ENCODE results near the gene COQ3. TPM values are rescaled to one million over a fixed set of nuclear protein-coding genes. Genes with fewer than 3 reads are reported as not detected.

The COQ3 gene
- total and polyA plus RNA-seq, 8 donors = 1.1 to 10.8 (median 3.7) TPM

DNA sequence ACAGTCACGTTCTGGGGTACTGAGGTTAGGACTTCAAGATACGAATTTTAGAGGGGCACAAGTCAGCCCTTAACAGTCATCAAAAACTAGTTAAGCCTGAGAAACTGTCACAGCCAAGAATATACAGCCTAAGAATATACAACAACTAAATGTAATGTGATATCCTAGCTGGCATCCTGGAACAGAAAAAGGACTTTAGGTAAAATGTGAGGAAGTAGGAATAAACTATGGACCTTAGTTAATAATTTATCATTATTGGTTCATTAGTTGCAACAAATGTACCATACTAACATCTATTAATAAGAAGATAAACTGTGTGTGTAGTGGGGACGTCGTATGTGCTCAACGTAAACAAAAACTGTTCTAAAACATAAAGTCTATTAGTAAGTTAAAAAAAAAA lies 30.0 kb upstream of the COQ3 start:
- WGBS, 2 donors = 23 to 24% methylated on average over 5 of the region's 5 CpGs
- peaks cover 20 to 44% (median 33%) of the 10 kb centered on the region in 3 donors for H3K4me1 ChIP-seq

DNA sequence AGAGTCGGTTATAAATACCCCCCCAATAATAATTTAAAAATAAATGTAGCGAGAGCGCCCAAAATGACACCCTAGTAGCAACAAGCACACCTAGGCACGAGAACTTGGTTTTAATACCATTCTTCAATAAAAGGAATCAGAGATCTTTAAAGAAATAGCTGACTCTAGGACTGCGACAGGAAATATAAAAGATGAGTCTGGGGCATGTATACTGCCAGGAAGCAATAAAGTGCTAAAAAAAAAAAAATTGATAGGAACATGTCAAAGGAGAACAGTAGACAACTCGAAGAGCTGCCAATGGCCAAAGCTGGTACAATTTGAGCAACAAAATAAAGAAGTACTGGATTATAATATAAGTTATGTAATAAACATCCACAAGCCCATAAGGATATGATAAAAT lies 28.9 kb upstream of the COQ3 start:
- no peaks in the 10 kb centered on the region for H3K36me3 ChIP-seq
- WGBS, 2 donors = 89 to 90% methylated on average over 6 of the region's 6 CpGs
- no peak for ATAC-seq
- no peak for DNase-seq
- H3K4me1 ChIP-seq = peaks cover 20 to 47% (median 33%) of the 10 kb centered on the region in 3 donors
- intact Hi-C loops (cut with DNase I) = no loop called here
- no peak overlapping the region for H3K27ac ChIP-seq
- no peaks in the 10 kb centered on the region for H3K9me3 ChIP-seq
- H3K27me3 ChIP-seq = no peaks in the 10 kb centered on the region
- H3K4me3 ChIP-seq = peak overlapping the region in 1 of 4 donors; percentile 63
- TF ChIP-seq CTCF (IDR thresholded peaks at IDR 0.05) = no peak
- no peak for FAIRE-seq

More for the DNA sequence above, 30.0 kb upstream of the COQ3 start:
- ATAC-seq (no peak), DNase-seq (no peak), FAIRE-seq (no peak)
- intact Hi-C loops (cut with DNase I) = no loop called here
- Histone ChIP-seq H3K27ac (no peak overlapping the region), H3K4me3 (peak overlapping the region; percentile 45 to 64 (median 54)), H3K27me3 (no peaks in the 10 kb centered on the region), H3K9me3 (no peaks in the 10 kb centered on the region), H3K36me3 (no peaks in the 10 kb centered on the region)
- no peak for TF ChIP-seq CTCF (IDR thresholded peaks at IDR 0.05)

- 82 to 88% methylated on average over 9 of the region's 9 CpGs for WGBS, 2 donors
- no peak overlapping the region for H3K27ac ChIP-seq
- H3K4me3 ChIP-seq = no peak overlapping the region
- FAIRE-seq (no peak), DNase-seq (no peak), ATAC-seq (no peak)
- no peaks in the 10 kb centered on the region for H3K36me3 ChIP-seq
- no peaks in the 10 kb centered on the region for H3K9me3 ChIP-seq
- no peaks in the 10 kb centered on the region for H3K27me3 ChIP-seq
- intact Hi-C loops (cut with DNase I) = no loop called here
- peaks cover 9 to 30% (median 17%) of the 10 kb centered on the region in 3 donors for H3K4me1 ChIP-seq
- TF ChIP-seq CTCF (IDR thresholded peaks at IDR 0.05) = no peak
Observed at GRCh38 chr6:99416892-99417767, 23.1 kb upstream of the COQ3 start.

DNA sequence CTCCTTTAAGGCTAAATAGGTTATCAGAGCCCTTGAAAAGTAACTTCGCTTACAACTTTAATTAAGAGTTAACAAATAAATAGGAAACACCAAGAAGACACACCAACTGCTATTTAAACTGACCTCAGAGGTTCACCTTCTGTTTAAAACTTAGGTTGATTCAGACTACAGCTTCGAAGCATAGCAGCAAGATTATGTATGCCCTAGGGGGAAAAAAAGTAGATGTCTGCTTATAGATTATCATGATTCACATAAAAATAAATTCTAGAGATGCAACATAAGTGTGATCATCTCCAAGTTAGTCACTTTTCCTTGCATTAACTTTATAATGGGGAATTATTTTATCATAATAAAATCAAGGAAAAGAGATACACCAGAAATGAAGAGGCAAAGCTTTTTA lies 22.2 kb upstream of the COQ3 start:
- intact Hi-C loops (cut with DNase I) = no loop called here
- Histone ChIP-seq H3K36me3 (no peaks in the 10 kb centered on the region), H3K27ac (no peak overlapping the region), H3K9me3 (no peaks in the 10 kb centered on the region), H3K4me3 (no peak overlapping the region), H3K4me1 (peaks cover 8 to 24% (median 9%) of the 10 kb centered on the region in 3 donors), H3K27me3 (no peaks in the 10 kb centered on the region)
- WGBS, 2 donors = 81 to 92% methylated on average over 2 of the region's 2 CpGs
- no peak for DNase-seq
- no peak for ATAC-seq
- no peak for TF ChIP-seq CTCF (IDR thresholded peaks at IDR 0.05)
- no peak for FAIRE-seq

DNA sequence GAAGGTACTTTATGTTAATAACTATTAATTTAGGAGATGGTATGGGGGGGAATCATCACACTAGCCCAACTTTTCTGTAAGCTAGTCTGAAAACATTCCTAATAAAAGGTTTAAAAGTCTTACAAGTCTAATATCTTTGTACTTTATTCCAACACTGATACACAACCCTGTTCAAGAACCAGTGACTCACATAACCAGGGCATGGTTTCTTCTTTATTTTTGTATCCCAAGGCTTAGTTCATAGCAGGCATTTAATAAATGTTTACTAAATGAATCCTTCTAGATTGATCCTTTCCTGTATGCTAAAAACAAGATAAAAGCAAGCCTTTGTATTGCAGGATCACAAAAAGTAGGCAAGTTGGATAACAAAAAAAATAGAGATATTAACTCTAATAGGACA lies 21.5 kb upstream of the COQ3 start:
- H3K36me3 ChIP-seq = no peaks in the 10 kb centered on the region
- intact Hi-C loops (cut with DNase I) = no loop called here
- H3K27me3 ChIP-seq = no peaks in the 10 kb centered on the region
- no peak overlapping the region for H3K27ac ChIP-seq
- no peaks in the 10 kb centered on the region for H3K9me3 ChIP-seq
- FAIRE-seq (no peak), ATAC-seq (no peak), DNase-seq (no peak)
- peaks cover 3 to 18% (median 9%) of the 10 kb centered on the region in 3 donors for H3K4me1 ChIP-seq
- H3K4me3 ChIP-seq = no peak overlapping the region
- no peak for TF ChIP-seq CTCF (IDR thresholded peaks at IDR 0.05)
